RWPE1 (cell line): Measurements from ENCODE around the gene MGAT4C.
A peak's percentile ranks its signal among the peaks of the same experiment; 100 is the strongest.

Experiments used
- CTCF ChIA-PET: fragments of 350-600 bp; sonication (Branson Sonifier 250); formaldehyde crosslinking; extraction: SDS; loops from one replicate; lab custom pipeline; 2021; lab: Yijun Ruan, JAX
- POLR2A ChIA-PET: fragments of 400-600 bp; formaldehyde crosslinking; extraction: SDS; loops from one replicate; lab custom pipeline; 2020; ENCODE audit warnings: antibody characterized with exemption; ENCODE audit not compliant: low non-redundant PET; lab: Yijun Ruan, JAX
- DNase-seq: peaks from one replicate; pipeline ENCODE4 v3.0.0; 2012; ENCODE audit warnings: low spot score
- H3K27ac ChIP-seq: fragments of 450-650 bp; 2 replicates; pipeline ENCODE4 v1.5.1; 2017
- TF ChIP-seq, protein P1 (sequence below): fragments of 450-650 bp; conservative IDR thresholded peaks from 2 replicates; pipeline ENCODE4 v1.5.1; 2017; ENCODE audit warnings: low read depth, mild to moderate bottlenecking

The MGAT4C gene

DNA sequence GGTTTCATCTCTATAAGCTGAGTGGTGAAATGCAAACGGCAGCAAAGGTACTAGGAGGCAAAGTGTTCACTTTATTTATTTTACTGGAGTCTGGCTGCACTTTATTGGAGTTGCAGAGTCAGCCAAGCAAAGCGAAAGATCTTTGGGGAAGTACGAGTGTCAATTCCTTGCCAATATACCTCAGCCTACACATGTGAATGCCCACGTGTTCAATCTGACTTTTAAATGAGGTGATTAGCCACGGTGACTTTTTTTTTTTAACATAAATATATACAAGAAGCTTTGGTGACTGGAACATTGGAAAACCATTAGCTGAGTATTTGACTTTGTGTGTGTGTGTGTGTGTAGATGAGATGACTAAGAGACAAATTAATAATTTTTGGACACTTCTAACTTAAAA is 203.3 kb downstream of the MGAT4C start:
- CTCF ChIA-PET = no interaction called here
- POLR2A ChIA-PET = no interaction called here
- TF ChIP-seq, protein P1, sequence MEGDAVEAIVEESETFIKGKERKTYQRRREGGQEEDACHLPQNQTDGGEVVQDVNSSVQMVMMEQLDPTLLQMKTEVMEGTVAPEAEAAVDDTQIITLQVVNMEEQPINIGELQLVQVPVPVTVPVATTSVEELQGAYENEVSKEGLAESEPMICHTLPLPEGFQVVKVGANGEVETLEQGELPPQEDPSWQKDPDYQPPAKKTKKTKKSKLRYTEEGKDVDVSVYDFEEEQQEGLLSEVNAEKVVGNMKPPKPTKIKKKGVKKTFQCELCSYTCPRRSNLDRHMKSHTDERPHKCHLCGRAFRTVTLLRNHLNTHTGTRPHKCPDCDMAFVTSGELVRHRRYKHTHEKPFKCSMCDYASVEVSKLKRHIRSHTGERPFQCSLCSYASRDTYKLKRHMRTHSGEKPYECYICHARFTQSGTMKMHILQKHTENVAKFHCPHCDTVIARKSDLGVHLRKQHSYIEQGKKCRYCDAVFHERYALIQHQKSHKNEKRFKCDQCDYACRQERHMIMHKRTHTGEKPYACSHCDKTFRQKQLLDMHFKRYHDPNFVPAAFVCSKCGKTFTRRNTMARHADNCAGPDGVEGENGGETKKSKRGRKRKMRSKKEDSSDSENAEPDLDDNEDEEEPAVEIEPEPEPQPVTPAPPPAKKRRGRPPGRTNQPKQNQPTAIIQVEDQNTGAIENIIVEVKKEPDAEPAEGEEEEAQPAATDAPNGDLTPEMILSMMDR = no peak
- H3K27ac ChIP-seq = no peak overlapping the region
- no peak for DNase-seq

DNA sequence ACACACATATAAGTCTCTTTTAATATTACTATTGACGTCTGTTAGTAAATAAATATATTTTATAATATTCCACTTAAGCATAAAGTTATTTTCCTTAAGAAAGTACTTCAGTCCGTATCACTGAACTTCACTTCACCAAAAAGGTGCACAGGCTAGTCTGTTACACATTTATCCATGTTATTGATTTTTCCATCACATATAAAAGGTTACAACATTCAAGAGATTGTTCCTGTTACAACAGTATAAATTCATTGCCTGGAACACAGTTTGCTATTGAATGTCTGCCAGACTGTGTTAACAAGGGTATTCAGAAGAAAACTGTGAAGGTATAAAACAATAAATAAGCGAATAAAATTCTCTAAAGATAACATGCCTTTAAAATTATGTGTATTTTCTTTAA is 206.2 kb downstream of the MGAT4C start:
- H3K27ac ChIP-seq = no peak overlapping the region
- CTCF ChIA-PET = no interaction called here
- POLR2A ChIA-PET = no interaction called here
- DNase-seq = no peak
- TF ChIP-seq, protein P1 = no peak

DNA sequence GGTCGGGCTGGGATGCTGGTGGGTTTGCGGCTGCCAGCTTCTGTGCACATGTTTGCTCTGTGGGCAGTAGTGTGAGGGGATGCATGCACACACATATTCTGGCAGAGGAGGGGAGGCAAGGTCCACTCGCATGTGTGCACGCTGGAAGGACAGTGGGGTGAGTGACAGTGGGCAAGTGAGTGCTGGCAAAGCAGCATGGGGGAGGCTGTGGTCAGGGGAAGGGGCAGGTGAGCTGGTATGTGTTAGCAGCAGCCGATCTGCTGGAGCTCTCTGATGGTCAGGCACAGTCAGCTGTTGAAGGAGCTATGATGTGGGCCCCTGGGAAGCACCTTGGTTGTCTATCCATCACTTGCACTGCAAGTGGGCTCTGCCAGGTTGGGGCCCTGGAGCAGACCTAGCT is 211.8 kb downstream of the MGAT4C start:
- ChIA-PET CTCF (no interaction called here), POLR2A (no interaction called here)
- TF ChIP-seq, protein P1 = no peak
- H3K27ac ChIP-seq = no peak overlapping the region
- DNase-seq = no peak

DNA sequence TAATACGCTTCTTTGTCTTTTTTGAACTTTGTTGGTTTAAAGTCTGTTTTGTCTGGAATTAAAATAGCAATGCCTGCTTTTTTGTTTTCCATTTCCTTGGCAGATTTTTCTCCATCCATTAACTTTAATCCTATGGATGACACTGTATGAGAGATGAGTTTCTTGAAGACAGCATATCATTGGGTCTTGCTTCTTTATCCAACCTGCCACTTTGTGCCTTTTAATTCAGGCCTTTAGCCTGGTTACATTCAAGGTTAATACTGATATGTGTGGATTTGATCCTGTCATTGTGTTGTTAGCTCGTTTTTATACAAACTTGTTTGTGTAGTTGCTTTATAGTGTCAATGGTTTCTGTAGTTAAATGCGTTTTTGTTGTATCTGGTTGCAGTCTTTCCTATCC is 214.1 kb downstream of the MGAT4C start:
- ChIA-PET POLR2A (no interaction called here), CTCF (no interaction called here)
- TF ChIP-seq, protein P1 = no peak
- no peak overlapping the region for H3K27ac ChIP-seq
- no peak for DNase-seq

DNA sequence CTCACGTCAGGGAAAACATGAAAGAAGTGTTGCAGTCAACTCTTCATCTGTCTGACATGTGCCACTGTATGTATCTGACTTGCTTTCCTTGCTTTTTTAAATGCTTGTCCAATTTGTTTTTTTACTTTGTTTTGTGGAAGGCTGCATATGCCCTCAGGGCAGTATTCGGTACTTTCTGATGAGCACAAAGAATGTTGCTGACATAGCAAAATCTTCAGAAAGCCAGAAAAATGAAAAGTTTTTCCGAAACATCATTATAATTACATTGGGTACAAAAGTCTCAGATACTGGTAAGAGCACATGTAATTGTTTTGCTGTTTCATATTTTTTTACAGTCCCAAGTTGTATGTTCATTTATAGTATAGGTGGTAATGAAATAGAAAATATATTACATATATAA is 237.8 kb downstream of the MGAT4C start:
- TF ChIP-seq, protein P1 = no peak
- H3K27ac ChIP-seq = no peak overlapping the region
- CTCF ChIA-PET = interaction anchor here (0.5 kb wide), 1 partner anchor 147 kb away, joined by 3 read pairs; no protein-coding TSS in a partner anchor
- POLR2A ChIA-PET = no interaction called here
- no peak for DNase-seq

DNA sequence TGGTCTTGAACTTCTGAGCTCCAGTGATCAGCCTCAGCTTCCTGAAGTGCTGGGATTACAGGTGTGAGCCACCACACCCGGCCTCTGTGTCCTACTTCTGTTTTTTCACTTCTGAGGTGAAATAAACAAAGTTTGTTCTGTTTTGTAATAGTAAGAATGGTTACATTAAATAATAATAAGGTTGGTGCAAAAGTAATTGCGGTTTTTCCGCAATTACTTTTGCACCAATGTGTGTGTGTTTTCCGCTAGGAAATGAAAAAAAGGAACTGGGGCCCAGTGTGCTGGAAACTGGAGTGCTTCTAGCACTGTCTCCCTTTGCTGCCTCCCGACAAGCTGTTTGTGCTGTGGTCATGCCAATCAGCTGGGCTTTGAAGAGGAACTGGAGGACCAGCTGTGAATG is 241.2 kb downstream of the MGAT4C start:
- ChIA-PET POLR2A (no interaction called here), CTCF (no interaction called here)
- DNase-seq = no peak
- H3K27ac ChIP-seq = no peak overlapping the region
- TF ChIP-seq, protein P1 = no peak

DNA sequence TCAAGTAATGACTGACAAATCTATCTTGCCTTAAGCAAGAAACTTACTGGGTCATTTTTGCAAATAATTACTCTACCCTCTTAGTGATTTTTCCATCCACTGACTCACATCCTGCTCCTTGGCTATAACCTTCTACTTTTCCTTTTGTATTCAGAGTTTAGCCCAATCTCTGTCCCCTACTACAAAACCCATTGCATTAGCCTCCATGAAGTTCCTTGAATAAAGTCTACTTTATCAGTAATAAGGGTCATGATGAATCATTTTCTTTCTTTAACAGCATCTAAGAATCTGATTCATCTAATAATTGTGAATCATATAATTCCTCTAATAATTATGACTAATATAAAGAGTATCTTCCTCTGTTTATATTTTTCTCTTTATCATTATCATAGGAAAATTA is 249.5 kb downstream of the MGAT4C start:
- CTCF ChIA-PET = no interaction called here

More for the DNA sequence above, 249.5 kb downstream of the MGAT4C start:
- POLR2A ChIA-PET = no interaction called here
- TF ChIP-seq, protein P1 = no peak
- no peak overlapping the region for H3K27ac ChIP-seq
- peak; percentile 3 for DNase-seq
